Measurements from ENCODE around the gene FBXL7.

The FBXL7 gene

GRCh38 chr5:15936505-15937245, 436.7 kb downstream of the FBXL7 start:
- DNase-seq (ENCODE audit: low spot score in 2 of 2) (no peak), ATAC-seq (replicated peaks; ENCODE audit: extremely low read depth, poor library complexity, severe bottlenecking) (no peak)
- Mint-ChIP-seq H3K36me3 (ENCODE audit: insufficient read depth) (no peaks in the 10 kb centered on the region), H3K9me3 (peaks cover 12% of the 10 kb centered on the region), H3K27ac (ENCODE audit: low read depth) (no peak overlapping the region), H3K4me3 (no peak overlapping the region), H3K27me3 (no peaks in the 10 kb centered on the region), H3K4me1 (no peaks in the 10 kb centered on the region)

- Mint-ChIP-seq H3K4me1 (no peaks in the 10 kb centered on the region), H3K27me3 (no peaks in the 10 kb centered on the region), H3K36me3 (ENCODE audit: insufficient read depth) (no peaks in the 10 kb centered on the region), H3K9me3 (peaks cover 12% of the 10 kb centered on the region), H3K27ac (ENCODE audit: low read depth) (no peak overlapping the region), H3K4me3 (no peak overlapping the region)
- no peak for ATAC-seq (replicated peaks; ENCODE audit: extremely low read depth, poor library complexity, severe bottlenecking)
- DNase-seq (ENCODE audit: low spot score in 2 of 2): no peak
These were observed 437.7 kb downstream of the FBXL7 start for GRCh38 chr5:15937708-15938107.

GRCh38 chr5:15938186-15938585, 438.2 kb downstream of the FBXL7 start:
- peaks cover 12% of the 10 kb centered on the region for H3K9me3 Mint-ChIP-seq
- H3K36me3 Mint-ChIP-seq (ENCODE audit: insufficient read depth): no peaks in the 10 kb centered on the region
- no peak overlapping the region for H3K4me3 Mint-ChIP-seq
- DNase-seq (ENCODE audit: low spot score in 2 of 2): no peak
- H3K4me1 Mint-ChIP-seq: no peaks in the 10 kb centered on the region
- H3K27me3 Mint-ChIP-seq: no peaks in the 10 kb centered on the region
- no peak overlapping the region for H3K27ac Mint-ChIP-seq (ENCODE audit: low read depth)
- no peak for ATAC-seq (replicated peaks; ENCODE audit: extremely low read depth, poor library complexity, severe bottlenecking)

- Mint-ChIP-seq H3K27me3 (no peaks in the 10 kb centered on the region), H3K4me1 (no peaks in the 10 kb centered on the region), H3K9me3 (peaks cover 12% of the 10 kb centered on the region), H3K27ac (ENCODE audit: low read depth) (no peak overlapping the region), H3K4me3 (no peak overlapping the region), H3K36me3 (ENCODE audit: insufficient read depth) (no peaks in the 10 kb centered on the region)
- ATAC-seq (replicated peaks; ENCODE audit: extremely low read depth, poor library complexity, severe bottlenecking) (no peak), DNase-seq (ENCODE audit: low spot score in 2 of 2) (no peak)
These were observed 439.0 kb downstream of the FBXL7 start for GRCh38 chr5:15938961-15939360.

GRCh38 chr5:15940905-15941304, 440.9 kb downstream of the FBXL7 start:
- H3K27me3 Mint-ChIP-seq: no peaks in the 10 kb centered on the region

GRCh38 chr5:15943487-15943886, 443.5 kb downstream of the FBXL7 start:
- H3K9me3 Mint-ChIP-seq: no peaks in the 10 kb centered on the region
- no peaks in the 10 kb centered on the region for H3K4me1 Mint-ChIP-seq
- H3K36me3 Mint-ChIP-seq (ENCODE audit: insufficient read depth): no peaks in the 10 kb centered on the region
- no peaks in the 10 kb centered on the region for H3K27me3 Mint-ChIP-seq
- DNase-seq (ENCODE audit: low spot score in 2 of 2) (no peak), ATAC-seq (replicated peaks; ENCODE audit: extremely low read depth, poor library complexity, severe bottlenecking) (no peak)
- no peak overlapping the region for H3K27ac Mint-ChIP-seq (ENCODE audit: low read depth)
- no peak overlapping the region for H3K4me3 Mint-ChIP-seq

More at GRCh38 chr5:15940905-15941304, 440.9 kb downstream of the FBXL7 start:
- no peaks in the 10 kb centered on the region for H3K4me1 Mint-ChIP-seq
- no peaks in the 10 kb centered on the region for H3K36me3 Mint-ChIP-seq (ENCODE audit: insufficient read depth)
- no peak overlapping the region for H3K4me3 Mint-ChIP-seq
- H3K27ac Mint-ChIP-seq (ENCODE audit: low read depth): no peak overlapping the region
- no peak for DNase-seq (ENCODE audit: low spot score in 2 of 2)
- peaks cover 12% of the 10 kb centered on the region for H3K9me3 Mint-ChIP-seq
- no peak for ATAC-seq (replicated peaks; ENCODE audit: extremely low read depth, poor library complexity, severe bottlenecking)

GRCh38 chr5:15946026-15946425, 446.0 kb downstream of the FBXL7 start:
- Mint-ChIP-seq H3K4me1 (no peaks in the 10 kb centered on the region), H3K36me3 (ENCODE audit: insufficient read depth) (no peaks in the 10 kb centered on the region), H3K27me3 (no peaks in the 10 kb centered on the region), H3K9me3 (peaks cover 12% of the 10 kb centered on the region), H3K4me3 (no peak overlapping the region), H3K27ac (ENCODE audit: low read depth) (no peak overlapping the region)
- DNase-seq (ENCODE audit: low spot score in 2 of 2) (no peak), ATAC-seq (replicated peaks; ENCODE audit: extremely low read depth, poor library complexity, severe bottlenecking) (no peak)

- peaks cover 21% of the 10 kb centered on the region for H3K9me3 Mint-ChIP-seq
- no peaks in the 10 kb centered on the region for H3K4me1 Mint-ChIP-seq
- no peaks in the 10 kb centered on the region for H3K27me3 Mint-ChIP-seq
- no peak for ATAC-seq (replicated peaks; ENCODE audit: extremely low read depth, poor library complexity, severe bottlenecking)
- H3K27ac Mint-ChIP-seq (ENCODE audit: low read depth): no peak overlapping the region
- no peak overlapping the region for H3K4me3 Mint-ChIP-seq
- no peak for DNase-seq (ENCODE audit: low spot score in 2 of 2)
- no peaks in the 10 kb centered on the region for H3K36me3 Mint-ChIP-seq (ENCODE audit: insufficient read depth)
These were observed 448.2 kb downstream of the FBXL7 start for GRCh38 chr5:15948190-15948589.

- no peak overlapping the region for H3K4me3 Mint-ChIP-seq
- DNase-seq (ENCODE audit: low spot score in 2 of 2) (no peak), ATAC-seq (replicated peaks; ENCODE audit: extremely low read depth, poor library complexity, severe bottlenecking) (no peak)
- H3K4me1 Mint-ChIP-seq: no peaks in the 10 kb centered on the region
- no peak overlapping the region for H3K27ac Mint-ChIP-seq (ENCODE audit: low read depth)
- no peaks in the 10 kb centered on the region for H3K36me3 Mint-ChIP-seq (ENCODE audit: insufficient read depth)
- peaks cover 21% of the 10 kb centered on the region for H3K9me3 Mint-ChIP-seq
- no peaks in the 10 kb centered on the region for H3K27me3 Mint-ChIP-seq
These were observed 451.1 kb downstream of the FBXL7 start for GRCh38 chr5:15951126-15951525.

- Mint-ChIP-seq H3K36me3 (ENCODE audit: insufficient read depth) (no peaks in the 10 kb centered on the region), H3K27me3 (no peaks in the 10 kb centered on the region), H3K27ac (ENCODE audit: low read depth) (no peak overlapping the region), H3K9me3 (peaks cover 21% of the 10 kb centered on the region), H3K4me3 (no peak overlapping the region), H3K4me1 (no peaks in the 10 kb centered on the region)
- DNase-seq (ENCODE audit: low spot score in 2 of 2): no peak
- no peak for ATAC-seq (replicated peaks; ENCODE audit: extremely low read depth, poor library complexity, severe bottlenecking)
These were observed 451.6 kb downstream of the FBXL7 start for GRCh38 chr5:15951550-15951949.

- Mint-ChIP-seq H3K9me3 (peaks cover 5% of the 10 kb centered on the region), H3K4me3 (no peak overlapping the region), H3K4me1 (no peaks in the 10 kb centered on the region), H3K36me3 (ENCODE audit: insufficient read depth) (no peaks in the 10 kb centered on the region), H3K27ac (ENCODE audit: low read depth) (no peak overlapping the region), H3K27me3 (no peaks in the 10 kb centered on the region)
- DNase-seq (ENCODE audit: low spot score in 2 of 2) (no peak), ATAC-seq (replicated peaks; ENCODE audit: extremely low read depth, poor library complexity, severe bottlenecking) (no peak)
These were observed 456.6 kb downstream of the FBXL7 start for GRCh38 chr5:15956622-15957021.

GRCh38 chr5:15957124-15957523, 457.1 kb downstream of the FBXL7 start:
- DNase-seq (ENCODE audit: low spot score in 2 of 2): no peak
- Mint-ChIP-seq H3K4me1 (no peaks in the 10 kb centered on the region), H3K4me3 (no peak overlapping the region), H3K27ac (ENCODE audit: low read depth) (no peak overlapping the region), H3K9me3 (peaks cover 1% of the 10 kb centered on the region), H3K36me3 (ENCODE audit: insufficient read depth) (no peaks in the 10 kb centered on the region), H3K27me3 (no peaks in the 10 kb centered on the region)
- no peak for ATAC-seq (replicated peaks; ENCODE audit: extremely low read depth, poor library complexity, severe bottlenecking)

GRCh38 chr5:15959370-15960164, 459.6 kb downstream of the FBXL7 start:
- no peaks in the 10 kb centered on the region for H3K9me3 Mint-ChIP-seq
- no peaks in the 10 kb centered on the region for H3K27me3 Mint-ChIP-seq
- H3K36me3 Mint-ChIP-seq (ENCODE audit: insufficient read depth): no peaks in the 10 kb centered on the region
- DNase-seq (ENCODE audit: low spot score in 2 of 2): no peak
- no peak for ATAC-seq (replicated peaks; ENCODE audit: extremely low read depth, poor library complexity, severe bottlenecking)
- H3K4me3 Mint-ChIP-seq: no peak overlapping the region
- H3K27ac Mint-ChIP-seq (ENCODE audit: low read depth): no peak overlapping the region
- H3K4me1 Mint-ChIP-seq: no peaks in the 10 kb centered on the region
